Stimulated activated CD8-positive, alpha-beta memory T cell treated with anti-CD3 and anti-CD28 coated beads, Interleukin-15, amount 100 ng/mL, for 24 hours (primary cell): ENCODE measurements around the gene PARL.
"Not testable (repeated sequence)": the region's sequence is repeated elsewhere in the genome, so short reads cannot be mapped to it uniquely, and the experiment has no call there.

ENCODE experiments used
- DNase-seq: peaks from one replicate; pipeline ENCODE4 v3.0.0-alpha.2; 2020; ENCODE audit warnings: low read depth

PARL gene

DNA sequence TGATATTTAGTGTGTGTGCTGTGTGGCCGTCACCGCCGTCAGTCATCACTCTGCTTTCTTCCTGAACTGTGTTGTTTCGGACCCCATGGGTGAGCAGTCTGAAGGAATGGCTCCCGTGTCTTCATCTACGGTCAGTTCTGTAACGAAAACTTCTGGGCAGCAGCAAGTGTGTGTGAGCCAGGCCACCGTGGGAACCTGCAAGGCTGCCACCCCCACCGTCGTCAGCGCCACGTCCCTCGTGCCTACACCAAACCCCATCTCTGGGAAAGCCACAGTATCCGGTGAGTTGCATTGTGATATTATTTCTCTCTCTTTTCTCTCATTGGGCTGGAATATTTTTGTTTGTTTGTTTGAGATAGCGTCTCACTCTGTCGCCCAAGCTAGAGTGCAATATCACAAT is 94.0 kb downstream of the PARL start:
- no peak for DNase-seq

DNA sequence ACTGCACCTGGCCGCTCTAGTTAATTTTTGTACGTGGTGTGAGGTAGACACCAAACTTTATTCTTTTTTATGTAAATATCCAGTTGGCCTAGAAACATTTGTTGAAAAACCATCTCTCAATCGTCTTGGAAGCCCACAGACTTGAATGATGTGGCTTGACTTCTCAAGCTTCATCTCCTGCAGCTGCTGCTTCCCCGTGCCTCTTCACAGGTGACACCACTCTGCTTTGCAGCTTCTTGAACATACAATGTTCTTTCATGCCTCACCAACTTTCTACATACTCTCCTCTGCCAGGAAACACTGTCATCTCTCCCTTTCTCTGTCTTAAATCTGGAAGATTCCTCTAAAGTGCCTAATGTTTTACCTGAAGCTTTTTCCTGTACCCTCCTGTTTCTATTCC is 94.9 kb downstream of the PARL start:
- DNase-seq = no peak

DNA sequence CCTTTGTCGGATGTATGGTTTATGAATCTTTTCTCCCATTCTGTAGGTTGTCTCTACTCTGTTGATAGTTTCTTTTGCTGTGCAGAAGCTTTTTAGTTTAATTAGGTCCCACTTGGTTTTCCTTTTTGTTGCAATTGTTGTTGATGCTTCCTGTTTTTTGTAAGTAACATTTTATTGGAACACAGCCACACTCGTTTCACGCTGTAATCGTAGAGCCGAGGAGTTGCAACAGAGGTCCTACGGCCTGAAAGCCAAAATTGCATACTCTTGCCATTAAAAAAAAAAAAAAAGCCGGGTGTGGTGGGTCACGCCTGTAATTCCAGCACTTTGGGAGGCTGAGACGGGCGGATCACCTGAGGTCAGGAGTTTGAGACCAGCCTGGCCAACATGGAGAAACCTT is 100.2 kb downstream of the PARL start:
- not testable (repeated sequence) for DNase-seq

DNA sequence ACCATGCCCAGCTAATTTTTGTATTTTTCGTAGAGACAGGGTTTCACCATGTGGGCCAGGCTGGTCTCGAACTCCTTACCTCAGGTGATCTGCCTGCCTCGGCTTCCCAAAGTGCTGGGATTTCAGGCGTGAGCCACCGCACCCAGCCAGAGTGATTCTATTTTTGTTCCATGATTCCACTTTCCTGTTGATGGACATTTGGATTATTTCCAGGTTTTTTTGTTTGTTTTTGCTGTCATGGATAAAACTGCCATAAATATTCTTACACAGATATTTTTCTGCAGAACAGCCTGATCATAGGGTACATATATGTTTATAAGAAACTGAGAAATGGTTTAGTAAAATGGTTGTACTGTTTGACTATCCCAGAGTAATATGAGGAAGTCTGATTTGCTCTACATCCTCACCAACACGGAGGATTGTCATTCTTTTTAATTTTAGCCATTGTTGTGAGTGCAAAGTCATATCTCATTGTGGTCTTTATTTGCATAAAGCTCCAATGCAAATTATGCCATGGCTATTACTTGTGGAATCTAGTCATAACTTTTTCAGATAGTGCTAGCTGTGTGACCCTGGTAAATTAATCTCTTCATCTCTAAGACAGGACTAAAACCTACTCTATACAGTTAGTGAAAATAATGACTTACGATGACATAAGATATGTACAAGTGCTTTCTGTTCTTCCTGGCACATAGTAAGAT is 102.0 kb downstream of the PARL start:
- no peak for DNase-seq

DNA sequence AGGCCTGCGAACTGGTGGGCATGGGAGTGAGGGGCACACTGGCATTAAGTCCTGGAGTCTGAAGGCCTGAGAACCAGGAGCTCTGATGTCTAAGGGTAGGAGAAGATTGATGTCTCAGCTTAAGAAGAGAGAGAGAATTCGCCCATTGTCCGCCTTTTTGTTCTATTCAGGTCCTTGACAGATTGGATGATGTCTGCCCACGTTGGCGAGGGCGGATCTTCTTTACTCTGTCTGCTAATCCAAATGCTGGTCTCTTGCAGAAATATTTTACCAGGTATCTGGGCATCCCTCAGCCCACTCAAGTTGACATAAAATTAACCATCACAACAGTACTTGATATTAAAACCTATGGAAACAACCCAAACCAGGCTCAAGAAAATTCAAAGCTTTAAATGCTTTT is 103.4 kb downstream of the PARL start:
- no peak for DNase-seq

DNA sequence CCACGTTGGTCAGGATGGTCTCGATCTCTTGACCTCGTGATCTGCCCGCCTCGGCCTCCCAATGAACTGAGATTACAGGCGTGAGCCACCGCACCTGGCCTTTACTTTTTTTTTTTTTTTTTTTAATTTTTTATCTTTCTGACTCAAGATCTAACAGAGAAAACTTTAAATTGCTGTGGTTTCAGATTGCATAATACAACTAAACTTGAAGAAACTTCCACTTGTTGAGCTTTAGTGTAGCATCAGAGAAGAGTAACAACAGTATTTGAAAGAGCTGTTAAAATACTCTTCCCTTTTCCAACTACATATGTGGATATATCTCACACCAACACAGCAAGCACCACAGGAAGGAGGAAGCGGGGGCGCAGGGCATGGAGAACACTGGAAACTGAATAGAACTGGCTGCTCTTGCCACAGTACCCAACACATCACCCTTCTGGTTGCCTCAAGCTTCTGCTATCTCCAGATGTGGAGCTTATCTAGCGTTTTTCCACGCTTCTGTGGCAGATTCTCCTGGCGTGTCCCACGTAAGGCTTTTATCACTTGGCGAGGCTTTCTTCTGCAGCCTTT is 104.7 kb downstream of the PARL start:
- DNase-seq = no peak
